Gastrocnemius medialis (tissue), 4 donors: ENCODE measurements around the gene PLIN5.

Experiments
- CTCF ChIP-seq, 5 experiments: fragments of 450-650 bp in 3 of 5; fragments of 200-600 bp in 2 of 5; sonication (generic) in 2 of 5; IDR thresholded peaks in 4 of 5; conservative IDR thresholded peaks in 1 of 5; 1 replicate in 4 of 5; 2 replicates in 1 of 5; pipeline ENCODE4 v1.5.1; 2016 to 2019; ENCODE audit warnings: antibody characterized with exemption in 5 of 5, mild to moderate bottlenecking in 3 of 5, moderate library complexity in 3 of 5
- POLR2A ChIP-seq, 2 donors: fragments of 450-650 bp; IDR thresholded peaks; one replicate each; pipeline ENCODE4 v1.6.1; 2017; ENCODE audit warnings: antibody characterized with exemption in 2 of 2, mild to moderate bottlenecking in 2 of 2, moderate library complexity in 2 of 2

- TF ChIP-seq POLR2A (IDR thresholded peaks at IDR 0.05) (no peak), CTCF (IDR thresholded peaks at IDR 0.05 in 4 of 5, conservative IDR thresholded peaks at IDR 0.05 in 1 of 5) (no peak)
Measured at GRCh38 chr19:4580021-4580901, 45.2 kb upstream of the PLIN5 start.
